Activated CD4-positive, alpha-beta T cell treated with anti-CD3 and anti-CD28 coated beads, Interleukin-2, amount 50 U/mL, for 24 hours (primary cell): ENCODE data around the gene PCSK9.

Experiments used
- DNase-seq, 2 donors: peaks; one replicate each; pipeline ENCODE4 v3.0.0-alpha.2; 2020; ENCODE audit warnings: low read depth in 1 of 2, low spot score in 1 of 2

Gene PCSK9

DNA sequence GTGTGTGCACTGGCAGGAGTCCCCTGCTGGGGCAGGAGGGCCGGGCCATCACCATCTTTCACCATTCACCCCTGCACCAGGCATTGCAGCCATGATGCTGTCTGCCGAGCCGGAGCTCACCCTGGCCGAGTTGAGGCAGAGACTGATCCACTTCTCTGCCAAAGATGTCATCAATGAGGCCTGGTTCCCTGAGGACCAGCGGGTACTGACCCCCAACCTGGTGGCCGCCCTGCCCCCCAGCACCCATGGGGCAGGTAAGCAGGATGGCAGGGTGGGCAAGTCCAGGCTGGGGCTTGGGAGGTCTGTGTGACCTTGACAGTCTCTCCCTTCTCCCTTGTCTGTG lies 18.6 kb downstream of the PCSK9 start:
- no peak for DNase-seq

DNA sequence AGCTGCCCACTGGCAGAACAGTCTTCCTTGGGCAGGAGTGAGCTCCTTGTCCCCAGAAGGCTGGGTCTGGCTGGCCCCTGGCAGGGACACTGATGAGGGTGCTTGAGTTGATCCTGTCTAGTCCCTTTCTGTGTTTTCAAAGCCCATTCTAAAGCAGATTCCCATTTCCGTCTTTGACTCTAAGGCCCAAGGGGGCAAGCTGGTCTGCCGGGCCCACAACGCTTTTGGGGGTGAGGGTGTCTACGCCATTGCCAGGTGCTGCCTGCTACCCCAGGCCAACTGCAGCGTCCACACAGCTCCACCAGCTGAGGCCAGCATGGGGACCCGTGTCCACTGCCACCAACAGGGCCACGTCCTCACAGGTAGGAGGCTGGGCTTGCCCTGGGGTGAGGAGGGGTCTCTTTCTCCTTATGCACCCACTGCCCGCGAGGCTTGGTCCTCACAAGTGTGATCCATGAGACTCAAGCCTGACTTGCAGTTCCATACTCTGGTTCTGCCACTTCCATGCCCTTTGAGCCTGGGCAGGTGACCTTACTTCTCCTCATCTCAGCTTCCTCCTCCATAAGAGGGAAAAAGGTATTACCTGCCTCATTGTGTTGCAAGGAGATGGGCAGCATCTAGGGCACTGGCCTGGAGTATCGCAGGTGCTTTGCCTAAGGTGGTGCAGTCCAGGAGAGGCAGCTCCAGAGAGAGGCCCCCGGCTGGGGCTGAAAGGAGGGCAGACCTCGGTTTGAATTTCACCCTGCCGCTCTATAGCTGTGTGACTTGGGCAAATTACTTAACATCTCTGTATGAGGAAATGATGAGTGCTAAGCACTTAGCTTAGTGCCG lies 20.2 kb downstream of the PCSK9 start:
- no peak for DNase-seq

GRCh38 chr1:55060133-55060999 lies 21.0 kb downstream of the PCSK9 start:
- DNase-seq, result no peak

DNA sequence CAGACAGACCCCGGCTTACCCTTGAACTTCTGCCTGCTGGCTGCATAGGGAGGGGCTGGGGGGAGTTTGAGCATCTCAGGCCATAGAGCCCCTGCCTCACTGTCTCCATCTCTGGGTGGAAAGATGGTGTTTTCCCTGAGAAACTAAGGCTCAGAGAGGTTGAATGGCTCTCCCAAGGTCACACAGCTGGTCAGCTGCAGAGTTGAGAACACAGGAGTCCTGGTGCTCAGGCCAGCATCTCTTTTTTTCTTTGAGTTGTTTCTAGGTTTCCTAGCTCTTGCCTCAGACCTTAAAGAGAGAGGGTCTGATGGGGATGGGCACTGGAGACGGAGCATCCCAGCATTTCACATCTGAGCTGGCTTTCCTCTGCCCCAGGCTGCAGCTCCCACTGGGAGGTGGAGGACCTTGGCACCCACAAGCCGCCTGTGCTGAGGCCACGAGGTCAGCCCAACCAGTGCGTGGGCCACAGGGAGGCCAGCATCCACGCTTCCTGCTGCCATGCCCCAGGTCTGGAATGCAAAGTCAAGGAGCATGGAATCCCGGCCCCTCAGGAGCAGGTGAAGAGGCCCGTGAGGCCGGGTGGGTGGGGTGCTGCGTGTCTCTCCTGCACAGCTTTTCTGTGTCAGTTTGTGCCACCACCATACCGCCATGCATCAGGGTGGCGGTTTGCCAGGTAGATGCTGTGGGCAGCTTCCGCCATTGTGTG lies 21.8 kb downstream of the PCSK9 start:
- no peak for DNase-seq

DNA sequence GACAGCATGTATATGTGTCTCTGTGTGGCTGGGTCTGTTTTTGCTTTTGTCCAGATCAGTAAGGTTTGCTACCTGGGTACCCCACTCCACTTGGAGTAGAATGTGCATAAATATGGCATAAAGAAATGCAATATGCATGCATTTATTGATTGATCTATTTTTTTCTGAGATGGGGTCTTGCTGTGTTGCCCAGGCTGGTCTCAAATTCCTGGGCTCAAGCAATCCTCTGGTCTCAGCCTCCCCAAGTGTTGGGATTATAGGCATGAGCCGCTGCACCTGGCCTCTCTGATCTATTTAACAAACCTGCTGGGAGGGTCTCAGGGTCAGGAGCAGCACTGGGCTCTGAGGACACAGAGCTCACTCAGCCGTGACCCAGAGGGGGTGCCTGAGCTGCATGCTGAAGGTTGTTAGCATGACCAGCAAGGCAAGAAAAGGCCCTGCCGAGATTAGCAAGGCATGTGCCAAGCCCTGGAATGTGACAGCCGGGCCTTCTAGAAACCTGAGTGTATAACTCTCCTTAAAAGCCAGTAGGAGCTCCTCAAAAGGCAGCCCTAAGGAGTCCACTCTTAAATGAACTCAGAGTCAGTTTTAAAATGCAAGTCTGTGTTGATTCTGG lies 22.5 kb downstream of the PCSK9 start:
- DNase-seq, result no peak

DNA sequence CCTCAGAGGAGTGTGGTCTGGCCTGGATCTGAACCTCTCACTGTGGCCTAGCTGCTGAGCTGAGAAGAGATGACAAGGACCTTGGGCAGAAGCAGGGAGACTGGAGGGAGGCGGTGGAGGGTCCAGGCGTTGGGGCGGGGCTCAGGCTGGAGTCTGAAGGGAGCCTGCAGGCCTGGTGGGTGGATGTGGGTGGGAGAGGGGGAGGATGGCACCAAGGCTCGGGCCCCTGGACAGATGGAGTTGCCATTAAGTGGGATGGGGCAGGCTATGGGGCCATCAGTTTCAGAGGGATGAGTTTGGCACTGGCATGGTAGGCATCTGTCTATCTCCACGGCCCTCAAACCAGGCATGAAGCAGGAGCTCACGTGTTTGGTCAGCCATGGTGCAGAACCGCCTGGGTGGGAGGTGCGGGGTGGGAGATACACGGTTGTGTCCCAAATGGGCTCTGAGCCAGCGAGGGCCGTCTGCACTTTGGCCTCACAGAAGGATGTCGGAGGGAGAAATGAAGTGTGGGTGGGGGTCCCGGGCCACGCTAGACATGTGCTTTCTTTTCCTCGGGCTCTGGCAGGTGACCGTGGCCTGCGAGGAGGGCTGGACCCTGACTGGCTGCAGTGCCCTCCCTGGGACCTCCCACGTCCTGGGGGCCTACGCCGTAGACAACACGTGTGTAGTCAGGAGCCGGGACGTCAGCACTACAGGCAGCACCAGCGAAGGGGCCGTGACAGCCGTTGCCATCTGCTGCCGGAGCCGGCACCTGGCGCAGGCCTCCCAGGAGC lies 23.6 kb downstream of the PCSK9 start:
- no peak for DNase-seq

DNA sequence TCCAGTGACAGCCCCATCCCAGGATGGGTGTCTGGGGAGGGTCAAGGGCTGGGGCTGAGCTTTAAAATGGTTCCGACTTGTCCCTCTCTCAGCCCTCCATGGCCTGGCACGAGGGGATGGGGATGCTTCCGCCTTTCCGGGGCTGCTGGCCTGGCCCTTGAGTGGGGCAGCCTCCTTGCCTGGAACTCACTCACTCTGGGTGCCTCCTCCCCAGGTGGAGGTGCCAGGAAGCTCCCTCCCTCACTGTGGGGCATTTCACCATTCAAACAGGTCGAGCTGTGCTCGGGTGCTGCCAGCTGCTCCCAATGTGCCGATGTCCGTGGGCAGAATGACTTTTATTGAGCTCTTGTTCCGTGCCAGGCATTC lies 24.2 kb downstream of the PCSK9 start:
- no peak for DNase-seq

GRCh38 chr1:55064071-55064581 lies 24.8 kb downstream of the PCSK9 start:
- no peak for DNase-seq

DNA sequence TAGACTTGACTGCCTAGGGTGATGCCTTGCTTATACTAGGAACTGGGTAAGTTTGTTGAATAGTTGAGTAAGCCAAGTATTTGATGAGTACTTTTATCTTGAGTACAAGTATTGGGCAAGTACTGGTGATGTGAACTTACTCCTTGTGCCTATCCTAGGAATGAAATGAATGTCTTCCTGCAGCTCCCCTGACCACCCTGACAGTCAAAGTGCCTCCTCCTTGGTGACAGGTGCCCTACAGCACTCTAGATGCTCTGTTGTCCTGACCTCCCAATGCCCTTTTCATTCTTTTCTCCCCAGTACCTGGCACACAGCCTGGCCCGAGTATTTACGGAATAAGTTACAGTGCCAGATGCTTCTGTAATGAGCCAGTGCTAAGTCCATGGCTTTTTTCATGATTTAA lies 25.5 kb downstream of the PCSK9 start:
- no peak for DNase-seq

DNA sequence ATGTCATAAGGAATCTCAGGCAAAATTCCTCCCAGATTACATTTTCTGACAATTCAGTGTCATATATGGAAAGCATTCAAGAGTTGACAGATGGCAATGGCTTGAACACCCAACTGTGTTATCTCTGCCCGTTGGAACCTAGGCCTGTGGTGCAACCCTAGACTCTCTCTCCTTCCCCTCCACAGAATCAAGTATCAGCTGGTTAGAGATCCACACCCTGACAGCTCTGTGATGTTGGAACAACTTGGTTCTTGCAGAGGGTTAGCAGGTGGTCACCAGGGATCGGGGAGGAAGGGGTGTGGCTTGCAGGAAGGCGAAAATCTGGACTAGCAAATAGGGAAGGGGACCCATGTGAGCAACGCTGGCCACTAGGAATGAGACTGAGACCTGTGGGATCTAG lies 26.3 kb downstream of the PCSK9 start:
- DNase-seq, result no peak

DNA sequence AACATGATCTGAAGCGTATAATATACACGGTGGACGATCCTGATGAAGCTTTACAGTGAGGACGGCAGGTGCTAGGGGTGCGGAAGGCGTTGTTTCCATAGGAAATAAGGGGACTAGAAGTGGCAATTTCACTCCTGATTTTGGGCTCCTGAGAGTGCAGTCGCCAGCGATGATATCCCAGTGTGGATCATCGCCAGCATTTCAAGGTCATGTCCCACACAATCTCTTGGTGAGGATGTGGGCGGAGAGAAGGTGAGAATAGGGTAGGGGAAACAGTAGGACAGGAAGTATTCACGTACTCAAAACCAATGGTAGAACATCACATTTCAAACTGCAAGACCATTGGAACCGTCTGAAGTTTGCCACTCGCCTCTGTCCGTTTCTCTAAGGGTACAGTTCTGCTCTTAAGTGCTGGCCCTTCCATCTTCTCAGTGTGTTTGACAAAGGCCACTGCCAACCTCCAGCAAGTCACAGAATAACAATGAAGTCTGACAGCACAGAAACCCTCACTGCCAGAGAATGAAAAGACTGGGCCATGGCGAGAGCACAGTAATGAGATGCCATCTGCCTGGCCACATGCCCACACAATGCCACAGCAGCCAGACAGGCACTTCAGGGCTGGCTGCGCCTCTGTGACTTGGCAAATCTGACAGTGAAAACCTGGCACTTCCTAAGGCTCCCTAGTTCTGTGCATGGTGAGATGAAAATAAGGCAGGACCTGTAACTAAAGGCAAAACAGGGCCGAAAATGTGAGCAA lies 27.9 kb downstream of the PCSK9 start:
- DNase-seq, result no peak

DNA sequence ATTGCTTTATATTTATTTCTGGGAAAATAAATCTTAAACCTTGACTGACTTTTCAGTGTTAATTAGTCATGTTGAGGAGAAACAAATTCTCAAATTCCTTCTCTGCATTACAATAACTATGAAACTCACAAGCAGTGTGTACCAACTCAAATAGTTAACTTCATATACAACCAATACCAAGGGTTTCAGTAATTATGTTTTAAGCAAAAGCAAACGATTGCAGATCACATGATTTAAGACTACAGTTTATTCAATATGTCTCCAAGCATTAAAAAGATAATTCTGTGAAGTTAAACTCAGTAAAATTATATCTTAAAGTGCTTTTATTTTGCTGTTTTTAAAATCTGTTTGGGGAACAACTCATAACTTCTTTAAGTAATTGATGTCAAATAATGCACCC lies 28.6 kb downstream of the PCSK9 start:
- no peak for DNase-seq

- no peak for DNase-seq
Measured at GRCh38 chr1:55068638-55069037, 29.3 kb downstream of the PCSK9 start.

GRCh38 chr1:55069280-55069679 lies 29.9 kb downstream of the PCSK9 start:
- no peak for DNase-seq

- DNase-seq, result no peak
Measured at GRCh38 chr1:55070293-55071164, 31.2 kb downstream of the PCSK9 start.

GRCh38 chr1:55071477-55071876 lies 32.1 kb downstream of the PCSK9 start:
- no peak for DNase-seq

DNA sequence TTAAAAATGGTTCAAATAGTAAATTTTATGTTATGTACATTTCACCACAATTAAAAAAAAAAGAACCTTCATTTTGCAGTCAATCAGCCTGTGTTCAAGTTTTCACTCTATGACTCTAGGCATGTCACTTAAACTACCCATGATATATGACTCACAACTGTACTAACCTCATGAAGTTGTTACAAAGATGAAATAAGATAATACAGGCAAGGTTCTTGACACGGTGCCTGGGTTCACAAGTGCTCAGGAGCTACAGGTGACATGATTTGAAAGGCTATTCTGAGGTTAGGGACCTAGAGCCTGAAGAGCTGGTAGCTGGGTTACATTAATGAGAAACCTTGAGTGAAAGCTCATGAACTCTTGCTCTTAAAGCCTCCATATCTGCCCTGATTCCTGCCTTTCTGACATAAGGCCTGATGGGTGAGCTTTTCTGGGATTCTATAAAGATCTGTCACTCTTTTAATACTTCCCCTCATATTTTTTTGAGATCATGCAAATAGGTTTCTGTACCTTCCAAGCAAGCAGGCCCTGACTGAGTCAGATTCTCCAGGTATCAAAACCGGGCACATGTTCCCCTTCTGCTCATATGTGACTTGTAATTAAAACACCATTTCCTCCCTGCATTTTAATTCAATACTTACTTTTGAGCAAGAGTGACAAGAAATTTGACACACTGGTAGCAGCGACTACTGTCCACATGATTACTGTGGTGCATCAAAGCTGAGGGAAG lies 34.0 kb downstream of the PCSK9 start:
- DNase-seq, result no peak

- DNase-seq, result no peak
Measured at GRCh38 chr1:55074455-55074854, 35.1 kb downstream of the PCSK9 start.
